Breast epithelium (tissue), 4 donors: ENCODE measurements around the gene RELL1. TPM values are rescaled to one million over a fixed set of nuclear protein-coding genes. Genes with fewer than 3 reads are reported as not detected.

Experiments used
- DNase-seq, 2 donors: peaks; one replicate each; pipeline ENCODE4 v3.0.0-alpha.2; 2019; ENCODE audit warnings: low spot score in 2 of 2
- H3K27ac ChIP-seq, 2 donors: fragments of 200-600 bp; sonication (generic) in 1 of 2; one replicate each; pipeline ENCODE4 v1.5.1; 2016 to 2019; ENCODE audit warnings: mild to moderate bottlenecking in 1 of 2
- H3K27me3 ChIP-seq, 2 donors: fragments of 200-600 bp; sonication (generic) in 1 of 2; one replicate each; pipeline versions ENCODE4 v1.5.1 to v1.6.0; 2017 to 2019; ENCODE audit warnings: control low read depth in 1 of 2, mild to moderate bottlenecking in 1 of 2
- H3K36me3 ChIP-seq: fragments of 200-600 bp; one replicate; pipeline ENCODE4 v1.5.1; 2019
- H3K4me1 ChIP-seq, 2 donors: fragments of 200-600 bp; sonication (generic); one replicate each; pipeline ENCODE4 v1.5.1; 2016 to 2019; ENCODE audit warnings: control low read depth in 1 of 2
- H3K4me3 ChIP-seq, 3 donors: fragments of 200-600 bp; sonication (generic); 1 replicate in 2 of 3; 2 replicates in 1 of 3; pipeline ENCODE4 v1.5.1; 2016 to 2019; ENCODE audit warnings: mild to moderate bottlenecking in 3 of 3, moderate library complexity in 2 of 3
- H3K9me3 ChIP-seq, 2 donors: fragments of 200-600 bp; sonication (generic) in 1 of 2; one replicate each; pipeline ENCODE4 v1.5.1; 2016 to 2019; ENCODE audit warnings: control low read depth in 1 of 2
- POLR2A ChIP-seq: fragments of 450-650 bp; IDR thresholded peaks from one replicate; pipeline ENCODE4 v1.6.1; 2016; ENCODE audit warnings: antibody characterized with exemption, mild to moderate bottlenecking, moderate library complexity
- POLR2AphosphoS5 ChIP-seq, 3 donors: sonication (generic); formaldehyde crosslinking; IDR thresholded peaks; one replicate each; pipeline ENCODE4 v1.6.1; 2017; ENCODE audit warnings: antibody characterized with exemption in 3 of 3
- intact Hi-C: fragments of 100-400 bp; cut with DNase I; formaldehyde crosslinking; loops from one replicate; pipeline ENCODE4 v1.15.1; 2023; ENCODE audit warnings: low total_unique reads
- total RNA-seq, 3 donors: library from RNA; depleted of rRNA; stranded (reverse); fragments of >200 nt; gene quantifications; one replicate each; pipeline ENCODE4 v1.1.0, GENCODE V29; 2016
- TF ChIP-seq, protein P1 (sequence below), 3 donors: fragments of 450-650 bp; IDR thresholded peaks; one replicate each; pipeline ENCODE4 v1.5.1; 2016 to 2017; ENCODE audit warnings: antibody characterized with exemption in 3 of 3, mild to moderate bottlenecking in 3 of 3, moderate library complexity in 3 of 3

Gene RELL1
- total RNA-seq, 3 donors from 2014 or later: 68.5 to 88.8 (median 76.0) TPM

- intact Hi-C loops: no loop called here
- Histone ChIP-seq H3K9me3 (no peaks in the 10 kb centered on the region), H3K27ac (peak overlapping the region; percentile 68 to 84), H3K4me3 (no peak overlapping the region), H3K36me3 (no peaks in the 10 kb centered on the region), H3K27me3 (no peaks in the 10 kb centered on the region), H3K4me1 (no peaks in the 10 kb centered on the region)
- no peak for DNase-seq
- TF ChIP-seq, protein P1, sequence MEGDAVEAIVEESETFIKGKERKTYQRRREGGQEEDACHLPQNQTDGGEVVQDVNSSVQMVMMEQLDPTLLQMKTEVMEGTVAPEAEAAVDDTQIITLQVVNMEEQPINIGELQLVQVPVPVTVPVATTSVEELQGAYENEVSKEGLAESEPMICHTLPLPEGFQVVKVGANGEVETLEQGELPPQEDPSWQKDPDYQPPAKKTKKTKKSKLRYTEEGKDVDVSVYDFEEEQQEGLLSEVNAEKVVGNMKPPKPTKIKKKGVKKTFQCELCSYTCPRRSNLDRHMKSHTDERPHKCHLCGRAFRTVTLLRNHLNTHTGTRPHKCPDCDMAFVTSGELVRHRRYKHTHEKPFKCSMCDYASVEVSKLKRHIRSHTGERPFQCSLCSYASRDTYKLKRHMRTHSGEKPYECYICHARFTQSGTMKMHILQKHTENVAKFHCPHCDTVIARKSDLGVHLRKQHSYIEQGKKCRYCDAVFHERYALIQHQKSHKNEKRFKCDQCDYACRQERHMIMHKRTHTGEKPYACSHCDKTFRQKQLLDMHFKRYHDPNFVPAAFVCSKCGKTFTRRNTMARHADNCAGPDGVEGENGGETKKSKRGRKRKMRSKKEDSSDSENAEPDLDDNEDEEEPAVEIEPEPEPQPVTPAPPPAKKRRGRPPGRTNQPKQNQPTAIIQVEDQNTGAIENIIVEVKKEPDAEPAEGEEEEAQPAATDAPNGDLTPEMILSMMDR (IDR thresholded peaks at IDR 0.05): no peak
- no peak for TF ChIP-seq POLR2AphosphoS5 (IDR thresholded peaks at IDR 0.05)
- TF ChIP-seq POLR2A: no peak
Measured at GRCh38 chr4:37729649-37730004, 43.5 kb upstream of the RELL1 start.

GRCh38 chr4:37728064-37728463 is 41.9 kb upstream of the RELL1 start:
- Histone ChIP-seq H3K9me3 (no peaks in the 10 kb centered on the region), H3K27ac (peak overlapping the region; percentile 4 to 68), H3K27me3 (no peaks in the 10 kb centered on the region), H3K4me3 (no peak overlapping the region), H3K36me3 (no peaks in the 10 kb centered on the region), H3K4me1 (no peaks in the 10 kb centered on the region)
- intact Hi-C loops: no loop called here
- TF ChIP-seq POLR2A: no peak
- TF ChIP-seq POLR2AphosphoS5 (IDR thresholded peaks at IDR 0.05): peak in 1 of 3 donors; percentile 67
- TF ChIP-seq, protein P1 (IDR thresholded peaks at IDR 0.05): no peak
- DNase-seq: peak in 1 of 2 donors; percentile 73

DNA sequence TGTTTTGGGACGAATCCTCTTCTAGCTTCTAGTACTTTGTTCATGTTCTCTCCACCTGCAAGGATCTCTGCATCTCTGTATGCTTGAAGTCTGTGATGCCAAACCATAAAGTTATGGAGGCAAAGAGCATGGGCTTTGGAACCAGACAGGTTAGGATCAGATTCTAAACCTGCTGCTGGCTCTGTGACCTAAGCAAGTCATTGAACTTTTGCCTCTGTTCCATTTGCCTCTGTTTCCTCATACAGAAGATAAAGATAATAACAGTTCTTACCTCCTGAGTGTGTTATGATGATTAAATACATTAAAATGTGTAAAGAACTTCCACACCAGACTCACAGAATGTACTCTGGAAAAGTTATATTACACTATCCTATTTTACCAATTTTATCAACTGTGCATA is 41.5 kb upstream of the RELL1 start:
- TF ChIP-seq, protein P1 (IDR thresholded peaks at IDR 0.05): no peak
- no peak for TF ChIP-seq POLR2A
- TF ChIP-seq POLR2AphosphoS5 (IDR thresholded peaks at IDR 0.05): no peak
- H3K9me3 ChIP-seq: no peaks in the 10 kb centered on the region
- H3K27me3 ChIP-seq: no peaks in the 10 kb centered on the region
- intact Hi-C loops: no loop called here
- H3K4me3 ChIP-seq: no peak overlapping the region
- DNase-seq: no peak
- peak overlapping the region in 1 of 2 donors; percentile 4 for H3K27ac ChIP-seq
- H3K4me1 ChIP-seq: no peaks in the 10 kb centered on the region
- H3K36me3 ChIP-seq: no peaks in the 10 kb centered on the region

DNA sequence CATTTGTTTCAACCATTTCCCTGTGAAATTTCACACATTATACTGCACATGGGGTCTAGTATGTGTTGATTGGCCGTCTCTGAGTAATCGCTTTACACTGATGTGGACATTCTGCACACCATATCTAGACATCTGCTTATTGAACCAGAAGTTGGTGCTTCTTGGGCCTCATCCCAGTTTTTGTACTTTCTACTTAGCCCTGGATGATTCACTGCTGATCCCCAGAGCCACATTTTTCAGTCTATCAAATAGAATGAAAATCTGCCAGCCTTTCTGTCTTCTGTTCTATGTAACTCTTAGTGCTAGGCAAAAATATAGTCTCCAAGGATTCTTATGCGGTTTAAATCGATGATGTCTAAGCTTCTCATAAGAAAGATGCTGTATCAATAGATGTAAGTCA is 40.5 kb upstream of the RELL1 start:
- no peaks in the 10 kb centered on the region for H3K36me3 ChIP-seq
- DNase-seq: no peak
- H3K4me1 ChIP-seq: no peaks in the 10 kb centered on the region
- no peaks in the 10 kb centered on the region for H3K27me3 ChIP-seq
- H3K27ac ChIP-seq: no peak overlapping the region
- TF ChIP-seq POLR2A (no peak), POLR2AphosphoS5 (IDR thresholded peaks at IDR 0.05) (no peak)
- TF ChIP-seq, protein P1 (IDR thresholded peaks at IDR 0.05): no peak
- H3K9me3 ChIP-seq: no peaks in the 10 kb centered on the region
- intact Hi-C loops: no loop called here
- no peak overlapping the region for H3K4me3 ChIP-seq

- intact Hi-C loops: no loop called here
Measured at GRCh38 chr4:37725718-37726117, 39.5 kb upstream of the RELL1 start.

GRCh38 chr4:37723067-37723466 is 36.9 kb upstream of the RELL1 start:
- Histone ChIP-seq H3K27me3 (no peaks in the 10 kb centered on the region), H3K27ac (no peak overlapping the region), H3K36me3 (no peaks in the 10 kb centered on the region), H3K4me1 (no peaks in the 10 kb centered on the region), H3K4me3 (no peak overlapping the region), H3K9me3 (no peaks in the 10 kb centered on the region)
- no peak for DNase-seq
- TF ChIP-seq, protein P1 (IDR thresholded peaks at IDR 0.05): no peak
- no peak for TF ChIP-seq POLR2AphosphoS5 (IDR thresholded peaks at IDR 0.05)
- TF ChIP-seq POLR2A: no peak
- intact Hi-C loops: no loop called here

More at GRCh38 chr4:37725718-37726117, 39.5 kb upstream of the RELL1 start:
- Histone ChIP-seq H3K4me1 (no peaks in the 10 kb centered on the region), H3K27ac (no peak overlapping the region), H3K27me3 (no peaks in the 10 kb centered on the region), H3K9me3 (no peaks in the 10 kb centered on the region), H3K4me3 (no peak overlapping the region), H3K36me3 (no peaks in the 10 kb centered on the region)
- DNase-seq: no peak
- TF ChIP-seq POLR2AphosphoS5 (IDR thresholded peaks at IDR 0.05): no peak
- TF ChIP-seq POLR2A: no peak
